Omental fat pad (tissue), 4 donors: ENCODE results near the gene NTM. TPM values are rescaled to one million over a fixed set of nuclear protein-coding genes. Genes with fewer than 3 reads are reported as not detected.

Experiments used
- ATAC-seq: fragments of 150-250 bp; one replicate; pipeline ENCODE4 v1.9.1; 2016; ENCODE audit warnings: mild to moderate bottlenecking, moderate library complexity; ENCODE audit not compliant: low FRiP score
- DNase-seq: peaks from one replicate; pipeline ENCODE4 v3.0.0-alpha.2; 2019; ENCODE audit warnings: low spot score
- total RNA-seq, 4 donors: library from RNA; depleted of rRNA; stranded (reverse); fragments of >200 nt; gene quantifications; one replicate each; pipeline ENCODE4 v1.1.0, GENCODE V29; 2016
- TF ChIP-seq, protein P1 (sequence below), 3 donors: fragments of 450-650 bp; IDR thresholded peaks; one replicate each; pipeline ENCODE4 v1.5.1; 2016 to 2017; ENCODE audit warnings: antibody characterized with exemption in 3 of 3, mild to moderate bottlenecking in 3 of 3, moderate library complexity in 2 of 3

NTM gene
- total RNA-seq, 4 donors from 2014 or later = 0.56 to 5.5 (median 2.4) TPM

DNA sequence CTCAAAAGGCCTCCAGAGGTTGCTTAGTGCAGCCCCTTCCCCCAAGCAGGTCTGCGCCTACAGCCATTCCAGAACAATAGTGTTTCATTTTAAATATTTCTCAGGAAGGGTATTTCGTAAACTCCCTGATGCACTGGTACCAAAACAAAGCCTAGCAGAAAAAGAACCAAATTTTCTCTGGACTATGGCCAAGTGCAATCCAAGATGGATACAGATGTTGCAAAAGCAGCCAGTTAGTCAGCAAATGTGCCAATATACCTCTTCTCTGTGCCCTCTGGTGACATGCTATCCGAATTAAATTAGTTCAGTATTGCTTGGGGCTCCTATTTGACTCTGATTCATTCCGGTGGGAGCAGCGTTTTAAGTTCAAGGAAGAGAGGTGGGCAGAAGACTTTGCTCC, 247.8 kb downstream of the NTM start:
- TF ChIP-seq, protein P1, sequence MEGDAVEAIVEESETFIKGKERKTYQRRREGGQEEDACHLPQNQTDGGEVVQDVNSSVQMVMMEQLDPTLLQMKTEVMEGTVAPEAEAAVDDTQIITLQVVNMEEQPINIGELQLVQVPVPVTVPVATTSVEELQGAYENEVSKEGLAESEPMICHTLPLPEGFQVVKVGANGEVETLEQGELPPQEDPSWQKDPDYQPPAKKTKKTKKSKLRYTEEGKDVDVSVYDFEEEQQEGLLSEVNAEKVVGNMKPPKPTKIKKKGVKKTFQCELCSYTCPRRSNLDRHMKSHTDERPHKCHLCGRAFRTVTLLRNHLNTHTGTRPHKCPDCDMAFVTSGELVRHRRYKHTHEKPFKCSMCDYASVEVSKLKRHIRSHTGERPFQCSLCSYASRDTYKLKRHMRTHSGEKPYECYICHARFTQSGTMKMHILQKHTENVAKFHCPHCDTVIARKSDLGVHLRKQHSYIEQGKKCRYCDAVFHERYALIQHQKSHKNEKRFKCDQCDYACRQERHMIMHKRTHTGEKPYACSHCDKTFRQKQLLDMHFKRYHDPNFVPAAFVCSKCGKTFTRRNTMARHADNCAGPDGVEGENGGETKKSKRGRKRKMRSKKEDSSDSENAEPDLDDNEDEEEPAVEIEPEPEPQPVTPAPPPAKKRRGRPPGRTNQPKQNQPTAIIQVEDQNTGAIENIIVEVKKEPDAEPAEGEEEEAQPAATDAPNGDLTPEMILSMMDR (IDR thresholded peaks at IDR 0.05) = no peak
- DNase-seq = no peak
- ATAC-seq = no peak

DNA sequence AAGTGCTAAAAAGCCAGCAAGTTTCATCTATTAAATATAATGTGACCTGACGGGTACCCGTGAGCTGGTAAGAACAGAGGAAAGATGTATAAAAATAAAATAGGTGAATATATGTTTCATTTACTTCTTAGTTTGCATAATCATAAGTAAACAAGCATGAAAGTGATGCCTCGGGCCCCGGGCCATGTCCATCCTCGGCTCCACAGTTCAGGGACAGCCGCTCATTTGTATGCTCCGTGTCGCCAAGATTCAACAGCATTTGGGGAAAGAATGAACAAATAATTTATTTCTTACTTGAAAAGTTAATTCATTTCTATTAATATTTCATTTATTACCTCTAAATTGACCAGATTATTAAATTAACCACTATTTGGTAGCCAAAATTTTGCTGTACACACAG, 251.8 kb downstream of the NTM start:
- ATAC-seq (no peak), DNase-seq (no peak)
- TF ChIP-seq, protein P1 (IDR thresholded peaks at IDR 0.05) = no peak

DNA sequence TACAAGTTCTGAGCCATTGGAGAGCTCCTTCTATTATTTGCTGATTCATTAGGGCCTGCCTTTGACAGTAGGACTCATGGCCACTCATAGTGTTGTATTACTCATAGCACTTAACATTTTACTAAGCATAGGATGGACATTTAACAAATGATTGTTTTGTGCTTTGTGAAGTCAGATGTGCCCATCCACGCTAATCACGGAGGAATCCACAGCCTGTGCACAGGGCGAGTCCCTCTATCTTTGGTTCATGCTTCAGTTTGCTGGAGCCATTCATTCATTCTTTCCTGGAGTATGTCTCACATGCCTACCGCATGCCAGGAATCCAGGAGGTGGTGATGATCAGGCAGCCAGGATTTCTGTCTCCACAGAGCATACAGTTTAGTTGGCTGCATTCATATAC, 254.1 kb downstream of the NTM start:
- no peak for DNase-seq
- no peak for ATAC-seq
- TF ChIP-seq, protein P1 (IDR thresholded peaks at IDR 0.05) = no peak

DNA sequence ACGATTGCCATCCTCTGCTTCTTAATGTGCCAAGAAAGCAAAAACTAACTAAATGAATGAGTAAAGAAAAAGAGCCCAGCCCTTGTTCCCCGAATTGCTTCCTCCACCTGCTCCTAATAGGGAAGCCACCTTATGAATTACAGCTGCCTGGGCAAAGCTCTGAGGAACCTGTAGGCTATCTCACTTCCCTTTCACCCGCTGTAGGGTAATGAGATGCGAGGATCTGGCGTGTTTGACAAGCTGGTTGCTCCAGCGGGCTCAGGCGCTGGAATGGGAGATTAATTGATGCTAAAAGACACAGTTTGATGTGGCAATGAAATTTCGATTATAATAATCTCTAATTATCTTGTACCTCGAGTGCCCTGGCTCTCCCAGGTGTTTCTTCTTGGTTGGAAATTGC, 256.4 kb downstream of the NTM start:
- TF ChIP-seq, protein P1 (IDR thresholded peaks at IDR 0.05) = no peak
- ATAC-seq (no peak), DNase-seq (no peak)

DNA sequence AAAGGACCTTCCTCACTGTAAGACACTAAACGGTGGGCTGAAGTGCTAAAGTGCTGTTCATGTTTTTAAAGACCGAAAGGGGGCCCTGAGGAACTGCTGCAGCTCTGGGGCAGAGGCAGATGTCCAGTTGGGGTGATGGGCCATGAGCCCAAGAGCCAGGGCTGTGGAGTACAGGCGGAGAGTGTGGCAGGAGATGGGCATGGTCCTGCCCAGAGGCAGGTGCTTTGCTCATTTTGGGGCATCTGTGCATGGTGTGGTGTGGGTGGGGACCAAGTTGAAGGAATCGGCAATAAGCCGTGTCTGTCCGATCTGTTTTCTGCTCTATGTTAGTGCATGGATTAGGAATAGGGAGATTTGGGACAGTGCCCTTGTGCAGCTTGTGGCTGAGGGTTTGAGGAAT, 258.3 kb downstream of the NTM start:
- ATAC-seq = no peak
- TF ChIP-seq, protein P1 (IDR thresholded peaks at IDR 0.05) = no peak
- no peak for DNase-seq

DNA sequence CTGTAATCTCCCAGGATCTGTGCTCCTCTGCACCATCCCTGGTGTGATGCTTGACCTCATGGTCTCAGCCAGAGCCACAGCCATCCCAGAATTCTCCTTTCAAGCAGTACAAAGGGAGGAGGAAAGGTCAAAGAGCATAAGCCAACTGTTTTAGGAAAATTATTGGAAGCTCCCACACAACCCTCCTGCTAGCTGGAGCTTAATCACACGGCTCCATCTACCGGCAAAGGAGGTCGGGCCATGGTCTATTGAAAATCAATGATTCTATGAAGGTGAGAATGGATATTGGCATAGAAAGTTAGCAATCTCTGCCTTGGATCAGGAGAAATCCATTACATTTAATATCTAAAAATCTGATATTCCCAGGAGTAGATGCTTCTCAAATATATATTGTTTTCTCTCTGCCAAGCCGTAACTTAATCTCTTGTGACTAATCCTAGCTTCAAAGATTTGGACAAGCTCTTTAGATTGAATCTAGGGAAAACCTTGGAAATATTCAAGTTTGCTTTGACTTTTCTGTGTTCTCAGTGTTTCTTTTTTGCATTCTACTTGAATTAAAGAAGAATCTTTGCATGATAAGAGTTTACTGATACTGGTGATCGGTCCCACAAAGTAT, 259.6 kb downstream of the NTM start:
- no peak for DNase-seq
- TF ChIP-seq, protein P1 (IDR thresholded peaks at IDR 0.05) = no peak
- ATAC-seq = no peak

DNA sequence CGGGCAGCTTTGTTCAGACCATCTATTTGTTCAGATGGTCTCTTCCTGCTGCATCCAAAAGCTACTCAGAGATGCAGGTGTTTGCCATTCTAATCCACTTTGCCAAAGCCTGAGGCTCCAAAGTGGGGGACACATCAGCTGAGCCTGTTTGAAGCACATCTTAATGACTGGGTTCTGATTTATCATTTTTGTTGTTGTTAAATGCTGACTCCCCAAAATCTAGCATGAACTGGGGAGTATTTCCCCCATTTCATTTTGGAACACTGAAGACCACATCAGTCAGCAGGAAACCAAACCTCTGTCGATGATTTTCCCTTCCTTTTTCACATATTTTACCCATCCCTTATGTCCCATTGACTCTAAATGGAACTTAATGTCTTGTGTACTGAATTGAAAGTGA, 262.6 kb downstream of the NTM start:
- no peak for ATAC-seq
- DNase-seq = no peak
- TF ChIP-seq, protein P1 (IDR thresholded peaks at IDR 0.05) = no peak
